ENCODE measurements around the gene MYCBP2.

MYCBP2 gene

GRCh38 chr13:77000475-77000874, 326.4 kb downstream of the MYCBP2 start:
- Histone ChIP-seq H3K4me1 (ENCODE audit: control insufficient read depth, insufficient read depth, low read length) (no peaks in the 10 kb centered on the region), H3K36me3 (ENCODE audit: control insufficient read depth in 2 of 2, insufficient read depth in 1 of 2, low read length in 2 of 2) (peaks cover 0 to 72% of the 10 kb centered on the region in 2 experiments; a peak in 1 of 3 replicates), H3K9me3 (ENCODE audit: control insufficient read depth, insufficient read depth, low read depth, low read length) (no peaks in the 10 kb centered on the region), H3K4me3 (ENCODE audit: low read depth, low read length) (no peak overlapping the region), H3K27ac (ENCODE audit: extremely low read depth, low read depth, low read length) (no peak overlapping the region)
- TF ChIP-seq PBX3 (CRISPR knock-in tag; IDR thresholded peaks at IDR 0.05) (no peak), ZNF785 (tag by site-specific recombination; IDR thresholded peaks at IDR 0.05) (no peak)
- TF ChIP-seq, protein P1, sequence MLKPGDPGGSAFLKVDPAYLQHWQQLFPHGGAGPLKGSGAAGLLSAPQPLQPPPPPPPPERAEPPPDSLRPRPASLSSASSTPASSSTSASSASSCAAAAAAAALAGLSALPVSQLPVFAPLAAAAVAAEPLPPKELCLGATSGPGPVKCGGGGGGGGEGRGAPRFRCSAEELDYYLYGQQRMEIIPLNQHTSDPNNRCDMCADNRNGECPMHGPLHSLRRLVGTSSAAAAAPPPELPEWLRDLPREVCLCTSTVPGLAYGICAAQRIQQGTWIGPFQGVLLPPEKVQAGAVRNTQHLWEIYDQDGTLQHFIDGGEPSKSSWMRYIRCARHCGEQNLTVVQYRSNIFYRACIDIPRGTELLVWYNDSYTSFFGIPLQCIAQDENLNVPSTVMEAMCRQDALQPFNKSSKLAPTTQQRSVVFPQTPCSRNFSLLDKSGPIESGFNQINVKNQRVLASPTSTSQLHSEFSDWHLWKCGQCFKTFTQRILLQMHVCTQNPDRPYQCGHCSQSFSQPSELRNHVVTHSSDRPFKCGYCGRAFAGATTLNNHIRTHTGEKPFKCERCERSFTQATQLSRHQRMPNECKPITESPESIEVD (tag by site-specific recombination; IDR thresholded peaks at IDR 0.05): 0 out of 2 replicates have a peak, but pooled peaks have one; percentile 24
- ChIA-PET CTCF (interaction anchor here (0.6 kb wide), 1 partner anchor 480 kb away, joined by 3 read pairs; no protein-coding TSS in a partner anchor), POLR2A (interaction anchor here (0.6 kb wide), 1 partner anchor 11 kb away, joined by 3 read pairs; no protein-coding TSS in a partner anchor)

All from HEK293 (cell line).